Measurements from ENCODE around the gene CTTNBP2NL.

The CTTNBP2NL gene

DNA sequence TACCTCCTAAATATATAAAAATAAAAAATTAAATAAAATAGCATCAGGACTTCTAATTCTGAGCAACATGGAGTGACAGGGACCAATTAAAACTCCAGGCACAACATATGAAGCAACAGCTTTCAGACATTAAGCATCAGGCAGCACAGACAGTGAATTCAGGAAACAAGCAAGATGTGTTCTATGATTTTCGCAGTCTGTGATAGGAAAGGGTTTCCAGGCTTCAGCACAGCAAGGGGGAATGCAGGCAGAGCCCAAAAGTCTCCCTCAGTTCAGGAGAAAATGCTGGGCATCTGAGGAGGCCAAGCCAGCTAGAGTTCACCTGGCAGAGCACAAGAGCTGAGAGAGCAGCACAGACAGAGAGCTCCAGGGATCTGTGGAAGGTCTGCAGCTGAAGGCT, 22.2 kb upstream of the CTTNBP2NL start:
- no peaks in the 10 kb centered on the region for H3F3A ChIP-seq (ENCODE audit: low read depth)
- no peaks in the 10 kb centered on the region for H3K9me2 ChIP-seq (replicated peaks; ENCODE audit: low read depth, low read length)
- no peaks in the 10 kb centered on the region for H3K4me1 ChIP-seq (ENCODE audit: insufficient read depth, low read length, poor library complexity, severe bottlenecking)
- H3K9me3 ChIP-seq (ENCODE audit: insufficient read depth, low read depth, low read length): no peaks in the 10 kb centered on the region
- no peak overlapping the region for H3K4me2 ChIP-seq (ENCODE audit: low read depth, low read length, poor library complexity, severe bottlenecking)
- no peaks in the 10 kb centered on the region for H3K79me2 ChIP-seq (ENCODE audit: insufficient read depth, low read length)
- TF ChIP-seq CTCF (conservative IDR thresholded peaks at IDR 0.05; ENCODE audit: low read length): no peak
- no peak for TF ChIP-seq EZH2phosphoT487 (IDR thresholded peaks at IDR 0.05; ENCODE audit: borderline replicate concordance)
- no peaks in the 10 kb centered on the region for H3K36me3 ChIP-seq (ENCODE audit: insufficient read depth, low read length)
- no peaks in the 10 kb centered on the region for H3K27me3 ChIP-seq (ENCODE audit: insufficient read depth, low read length, poor library complexity, severe bottlenecking)
- H3K4me3 ChIP-seq (ENCODE audit: low read length, poor library complexity, severe bottlenecking): no peak overlapping the region
- no peak overlapping the region for H2AFZ ChIP-seq (ENCODE audit: low read length)
- H4K20me1 ChIP-seq (ENCODE audit: insufficient read depth, low read length, poor library complexity, severe bottlenecking): no peaks in the 10 kb centered on the region
- no peak overlapping the region for H3K9ac ChIP-seq (ENCODE audit: low read depth, low read length, poor library complexity, severe bottlenecking)

- H3K4me2 ChIP-seq (ENCODE audit: low read depth, low read length, poor library complexity, severe bottlenecking): no peak overlapping the region
- no peaks in the 10 kb centered on the region for H3K9me2 ChIP-seq (replicated peaks; ENCODE audit: low read depth, low read length)
- TF ChIP-seq CTCF (conservative IDR thresholded peaks at IDR 0.05; ENCODE audit: low read length) (no peak), EZH2phosphoT487 (IDR thresholded peaks at IDR 0.05; ENCODE audit: borderline replicate concordance) (no peak)
- H3F3A ChIP-seq (ENCODE audit: low read depth): no peaks in the 10 kb centered on the region
- H3K36me3 ChIP-seq (ENCODE audit: insufficient read depth, low read length): no peaks in the 10 kb centered on the region
- no peaks in the 10 kb centered on the region for H3K27me3 ChIP-seq (ENCODE audit: insufficient read depth, low read length, poor library complexity, severe bottlenecking)
- H3K4me1 ChIP-seq (ENCODE audit: insufficient read depth, low read length, poor library complexity, severe bottlenecking): no peaks in the 10 kb centered on the region
- no peaks in the 10 kb centered on the region for H3K9me3 ChIP-seq (ENCODE audit: insufficient read depth, low read depth, low read length)
- H2AFZ ChIP-seq (ENCODE audit: low read length): no peak overlapping the region
- no peak overlapping the region for H3K9ac ChIP-seq (ENCODE audit: low read depth, low read length, poor library complexity, severe bottlenecking)
- no peak overlapping the region for H3K4me3 ChIP-seq (ENCODE audit: low read length, poor library complexity, severe bottlenecking)
- H4K20me1 ChIP-seq (ENCODE audit: insufficient read depth, low read length, poor library complexity, severe bottlenecking): no peaks in the 10 kb centered on the region
- no peaks in the 10 kb centered on the region for H3K79me2 ChIP-seq (ENCODE audit: insufficient read depth, low read length)
These were observed 20.3 kb upstream of the CTTNBP2NL start for GRCh38 chr1:112375701-112376100.

DNA sequence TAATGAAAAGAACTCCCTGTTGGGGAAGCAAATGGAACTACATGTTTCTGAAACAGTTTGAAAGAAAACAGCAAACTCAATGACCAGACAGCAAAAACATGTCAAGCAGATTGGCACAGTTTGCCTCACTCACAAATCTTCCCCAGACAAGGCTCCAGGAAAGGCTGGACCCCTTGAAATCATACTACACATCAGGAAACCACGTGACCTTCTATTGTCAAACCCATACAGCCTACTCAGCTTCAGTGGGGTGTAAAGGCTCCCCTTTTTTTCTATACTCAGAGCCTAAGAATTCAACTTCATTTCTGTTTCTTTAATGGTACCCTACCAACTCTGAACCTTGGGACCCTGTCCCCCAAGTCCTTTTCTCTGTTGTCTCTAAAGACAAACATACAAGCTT, 15.7 kb upstream of the CTTNBP2NL start:
- Histone ChIP-seq H3K4me3 (ENCODE audit: low read length, poor library complexity, severe bottlenecking) (no peak overlapping the region), H3K9me3 (ENCODE audit: insufficient read depth, low read depth, low read length) (no peaks in the 10 kb centered on the region), H3F3A (ENCODE audit: low read depth) (no peaks in the 10 kb centered on the region), H3K36me3 (ENCODE audit: insufficient read depth, low read length) (no peaks in the 10 kb centered on the region), H3K9ac (ENCODE audit: low read depth, low read length, poor library complexity, severe bottlenecking) (no peak overlapping the region), H3K27me3 (ENCODE audit: insufficient read depth, low read length, poor library complexity, severe bottlenecking) (no peaks in the 10 kb centered on the region), H2AFZ (ENCODE audit: low read length) (no peak overlapping the region), H3K4me1 (ENCODE audit: insufficient read depth, low read length, poor library complexity, severe bottlenecking) (no peaks in the 10 kb centered on the region), H3K4me2 (ENCODE audit: low read depth, low read length, poor library complexity, severe bottlenecking) (no peak overlapping the region), H3K9me2 (replicated peaks; ENCODE audit: low read depth, low read length) (no peaks in the 10 kb centered on the region), H3K79me2 (ENCODE audit: insufficient read depth, low read length) (no peaks in the 10 kb centered on the region), H4K20me1 (ENCODE audit: insufficient read depth, low read length, poor library complexity, severe bottlenecking) (no peaks in the 10 kb centered on the region)
- no peak for TF ChIP-seq EZH2phosphoT487 (IDR thresholded peaks at IDR 0.05; ENCODE audit: borderline replicate concordance)
- no peak for TF ChIP-seq CTCF (conservative IDR thresholded peaks at IDR 0.05; ENCODE audit: low read length)
